GM12878 (cell line): Measurements from ENCODE around the gene MYO1E.

Experiments
- ATF2 ChIP-seq: IDR thresholded peaks from 2 replicates; pipeline ENCODE4 v1.6.1; 2012; ENCODE audit warnings: low read length, inconsistent platforms
- CREM ChIP-seq: IDR thresholded peaks from 2 replicates; pipeline ENCODE4 v1.6.1; 2014; ENCODE audit warnings: antibody characterized with exemption, low read depth
- CTCF ChIP-seq, 3 experiments: IDR thresholded peaks in 2 of 3; conservative IDR thresholded peaks in 1 of 3; 2 replicates each; pipeline ENCODE4 v1.5.1; 2011; ENCODE audit warnings: low read depth in 3 of 3, low read length in 3 of 3, mild to moderate bottlenecking in 3 of 3, control low read depth in 2 of 3, moderate library complexity in 2 of 3, inconsistent platforms in 1 of 3, mixed read lengths in 1 of 3; ENCODE audit not compliant: control insufficient read depth in 2 of 3, insufficient read depth in 1 of 3; ENCODE audit errors: extremely low read depth in 1 of 3
- NBN ChIP-seq: fragments of 450-650 bp; IDR thresholded peaks from 2 replicates; pipeline ENCODE4 v1.6.1; 2016
- NFYA ChIP-seq: IDR thresholded peaks from 2 replicates; pipeline ENCODE4 v1.6.1; 2011; ENCODE audit warnings: low read depth, mild to moderate bottlenecking, low read length, improper control_type of control experiment, borderline replicate concordance
- POLR2A ChIP-seq: IDR thresholded peaks from 2 replicates; pipeline ENCODE4 v1.6.1; 2011; ENCODE audit warnings: low read depth, mild to moderate bottlenecking, low read length
- POLR2AphosphoS5 ChIP-seq: IDR thresholded peaks from 2 replicates; pipeline ENCODE4 v1.6.1; 2011; ENCODE audit warnings: mild to moderate bottlenecking, low read length, inconsistent platforms
- REST ChIP-seq: IDR thresholded peaks from 2 replicates; pipeline ENCODE4 v1.6.1; 2012; ENCODE audit warnings: mild to moderate bottlenecking, low read depth, low read length
- TCF7 ChIP-seq: IDR thresholded peaks from 2 replicates; pipeline ENCODE4 v1.6.1; 2014; ENCODE audit warnings: antibody characterized with exemption, borderline replicate concordance
- WRNIP1 ChIP-seq: IDR thresholded peaks from 2 replicates; pipeline ENCODE4 v1.6.1; 2011; ENCODE audit warnings: low read depth, low read length, improper control_type of control experiment, borderline replicate concordance
- ZBTB11 ChIP-seq: fragments of 450-650 bp; formaldehyde crosslinking; IDR thresholded peaks from 2 replicates; pipeline ENCODE4 v1.5.0; 2022; ENCODE audit warnings: mild to moderate bottlenecking, missing genetic modification characterization
- ZSCAN29 ChIP-seq: fragments of 450-650 bp; IDR thresholded peaks from 2 replicates; pipeline ENCODE4 v1.6.1; 2017; ENCODE audit warnings: mild to moderate bottlenecking, moderate library complexity

GRCh38 chr15:59279023-59279422 is 93.6 kb downstream of the MYO1E start:
- TF ChIP-seq ZBTB11 (no peak), POLR2A (no peak), REST (no peak), CTCF (IDR thresholded peaks at IDR 0.05 in 2 of 3, conservative IDR thresholded peaks at IDR 0.05 in 1 of 3; ENCODE audit: control insufficient read depth in 2 of 3, extremely low read depth in 1 of 3, insufficient read depth in 1 of 3, low read depth in 3 of 3, low read length in 3 of 3) (no peak), CREM (no peak), ATF2 (no peak), NBN (no peak), WRNIP1 (no peak), ZSCAN29 (no peak), NFYA (no peak), TCF7 (no peak), POLR2AphosphoS5 (no peak)
